Measurements from ENCODE around the gene CAB39.

CAB39 gene

DNA sequence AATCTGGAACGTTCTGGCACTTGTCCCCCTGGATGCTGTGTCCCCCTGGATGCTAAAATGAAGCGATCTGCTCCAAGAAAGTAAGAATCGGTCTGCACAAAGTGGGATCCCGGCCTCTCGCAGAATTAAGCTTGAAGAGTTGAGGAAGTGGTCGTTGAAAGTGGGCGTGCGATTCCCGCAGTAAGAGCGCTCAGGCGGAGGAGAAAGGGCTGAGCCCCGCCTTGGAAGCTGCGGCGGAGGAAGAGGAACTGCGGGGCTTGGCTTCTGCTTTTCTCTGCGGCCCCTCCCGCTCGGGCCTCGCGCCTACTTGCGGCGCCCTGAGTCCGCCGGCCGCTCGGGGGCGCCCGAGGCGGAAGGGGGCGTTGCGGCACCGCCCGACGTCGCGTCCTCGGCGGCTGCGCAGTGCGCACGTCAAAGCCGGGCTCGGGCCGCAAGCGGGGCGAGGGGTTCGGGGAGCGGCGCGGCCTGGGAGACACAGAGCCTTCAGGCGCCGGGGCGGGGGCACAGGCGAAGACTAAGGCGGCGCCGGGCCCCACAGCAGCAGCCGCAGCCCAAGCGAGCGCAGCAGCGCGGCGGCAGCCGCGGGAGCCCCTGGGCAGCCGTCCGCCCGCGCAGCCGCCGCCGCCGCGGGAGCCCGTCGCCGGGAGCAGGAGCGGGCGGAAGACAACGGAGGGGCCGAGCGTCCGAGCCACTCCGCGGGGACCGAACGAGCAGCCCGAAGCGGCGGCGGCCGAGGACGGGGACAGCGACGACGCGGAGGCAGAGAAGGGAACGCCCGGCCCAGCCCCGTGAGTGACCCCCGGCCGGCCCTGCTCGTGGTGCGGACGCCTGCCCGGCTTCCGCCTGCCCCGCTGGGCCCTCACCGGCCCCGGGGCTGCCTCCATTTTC, at the start of gene CAB39:
Gene CAB39, plus strand, starts transcription at position 400 of the 888 bp plus-strand sequence. CDS start 47,160 bp downstream, outside the sequence.
- no peak for FAIRE-seq

GRCh38 chr2:230664128-230664527, 48.5 kb upstream of the CAB39 start:
- no peak for FAIRE-seq

DNA sequence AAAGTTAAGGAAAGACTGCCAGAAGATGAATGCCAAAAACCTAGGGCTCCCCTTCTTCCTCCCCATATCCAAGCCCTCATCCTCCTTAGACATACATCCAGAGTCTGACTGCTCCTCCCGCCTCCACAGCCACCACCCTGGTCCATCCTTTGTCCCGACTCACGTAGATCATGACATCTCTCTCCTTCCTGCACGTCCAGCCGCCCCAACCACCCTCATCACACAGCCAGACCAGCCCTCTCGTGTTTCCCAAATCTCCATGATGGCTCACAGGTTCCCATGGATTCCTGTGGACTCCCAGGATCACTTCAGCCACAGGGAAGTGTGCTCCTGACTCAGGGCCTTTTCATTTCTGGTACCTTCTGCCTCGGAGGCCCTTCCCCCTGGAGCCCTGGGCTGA, 47.8 kb upstream of the CAB39 start:
- FAIRE-seq = no peak

DNA sequence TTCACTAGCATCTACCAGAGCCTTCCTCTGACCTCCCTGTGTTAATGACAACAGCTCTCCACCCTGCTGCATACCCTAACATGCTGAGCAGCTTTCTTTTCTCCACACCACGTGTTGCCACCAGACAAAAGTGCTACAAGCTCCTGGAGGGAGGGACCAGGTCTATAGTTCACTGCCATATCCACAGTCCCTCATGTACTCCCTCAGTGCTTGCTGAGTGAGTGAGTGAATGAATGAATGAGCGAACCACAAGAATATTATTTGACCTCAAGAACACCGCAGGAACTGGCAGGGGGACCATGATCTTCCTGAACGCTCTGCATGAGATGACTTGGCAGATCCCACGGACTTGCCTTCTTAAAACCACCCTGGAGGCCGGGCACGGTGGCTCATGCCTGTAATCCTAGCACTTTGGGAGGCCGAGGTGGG, 47.4 kb upstream of the CAB39 start:
- no peak for FAIRE-seq

DNA sequence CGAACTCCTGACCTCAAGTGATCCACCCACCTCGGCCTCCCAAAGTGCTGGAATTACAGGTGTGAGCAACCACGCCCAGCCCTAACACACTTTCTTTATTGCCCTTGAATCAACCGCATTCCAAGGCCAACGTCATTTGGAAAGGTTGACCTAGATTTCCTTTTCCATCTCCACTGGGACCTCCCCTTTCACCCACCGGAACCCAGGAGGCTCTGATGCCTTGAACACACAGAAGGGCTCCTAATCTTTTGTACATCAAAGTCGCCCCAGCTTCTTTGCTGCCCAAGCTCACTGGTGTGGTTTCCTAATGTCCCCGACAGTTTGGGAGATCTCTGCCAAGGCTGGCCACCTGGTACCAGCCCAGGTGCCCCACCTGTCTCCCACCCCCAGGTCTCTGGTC, 46.2 kb upstream of the CAB39 start:
- FAIRE-seq = no peak

- no peak for FAIRE-seq
Observed at GRCh38 chr2:230666885-230667712, 45.5 kb upstream of the CAB39 start.

- FAIRE-seq = no peak
Observed at GRCh38 chr2:230668184-230668938, 44.3 kb upstream of the CAB39 start.

- FAIRE-seq = no peak
Observed at GRCh38 chr2:230668939-230669303, 43.7 kb upstream of the CAB39 start.

GRCh38 chr2:230669386-230669950, 43.2 kb upstream of the CAB39 start:
- FAIRE-seq = no peak

DNA sequence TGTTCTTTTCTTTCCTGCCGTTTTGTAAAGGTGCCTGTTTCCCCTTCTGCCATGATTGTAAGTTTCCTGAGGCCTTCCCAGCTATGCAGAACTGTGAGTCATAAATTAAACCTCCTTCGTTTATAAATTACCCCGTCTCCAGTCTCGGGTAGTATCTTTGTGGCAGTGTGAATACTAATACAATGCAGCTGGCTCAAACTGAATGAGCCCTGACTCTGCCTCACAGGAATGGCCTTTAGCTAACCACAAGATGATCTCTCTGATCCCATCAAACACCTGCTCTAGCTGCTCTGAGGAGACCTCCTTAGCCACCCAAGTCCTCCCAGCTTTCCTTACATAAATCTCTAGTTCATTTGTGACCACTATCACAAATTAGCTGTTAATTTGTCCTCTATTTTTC, 41.5 kb upstream of the CAB39 start:
- FAIRE-seq = no peak

DNA sequence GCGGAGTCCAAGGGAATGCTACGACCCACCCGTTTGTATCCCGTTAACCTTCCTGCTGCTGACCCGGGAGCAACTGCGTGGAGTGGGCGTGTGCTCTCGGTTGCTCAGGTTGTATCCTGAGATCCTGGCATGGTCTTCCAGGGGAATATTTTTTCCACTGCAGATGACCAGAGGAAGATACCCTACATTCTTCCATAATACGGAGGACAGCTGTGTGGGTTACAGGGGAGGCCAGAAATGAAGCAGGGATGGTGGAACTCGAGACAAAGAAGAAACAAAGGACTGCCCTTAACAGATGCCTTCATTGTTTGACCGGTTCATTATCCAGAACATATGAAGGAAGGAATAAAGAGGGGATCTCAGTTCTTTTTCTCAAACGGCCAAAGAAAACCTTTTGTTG, 39.8 kb upstream of the CAB39 start:
- no peak for FAIRE-seq

- no peak for FAIRE-seq
Observed at GRCh38 chr2:230674401-230674800, 38.2 kb upstream of the CAB39 start.

GRCh38 chr2:230674966-230675672, 37.5 kb upstream of the CAB39 start:
- FAIRE-seq = no peak

- FAIRE-seq = no peak
Observed at GRCh38 chr2:230676546-230676945, 36.1 kb upstream of the CAB39 start.

DNA sequence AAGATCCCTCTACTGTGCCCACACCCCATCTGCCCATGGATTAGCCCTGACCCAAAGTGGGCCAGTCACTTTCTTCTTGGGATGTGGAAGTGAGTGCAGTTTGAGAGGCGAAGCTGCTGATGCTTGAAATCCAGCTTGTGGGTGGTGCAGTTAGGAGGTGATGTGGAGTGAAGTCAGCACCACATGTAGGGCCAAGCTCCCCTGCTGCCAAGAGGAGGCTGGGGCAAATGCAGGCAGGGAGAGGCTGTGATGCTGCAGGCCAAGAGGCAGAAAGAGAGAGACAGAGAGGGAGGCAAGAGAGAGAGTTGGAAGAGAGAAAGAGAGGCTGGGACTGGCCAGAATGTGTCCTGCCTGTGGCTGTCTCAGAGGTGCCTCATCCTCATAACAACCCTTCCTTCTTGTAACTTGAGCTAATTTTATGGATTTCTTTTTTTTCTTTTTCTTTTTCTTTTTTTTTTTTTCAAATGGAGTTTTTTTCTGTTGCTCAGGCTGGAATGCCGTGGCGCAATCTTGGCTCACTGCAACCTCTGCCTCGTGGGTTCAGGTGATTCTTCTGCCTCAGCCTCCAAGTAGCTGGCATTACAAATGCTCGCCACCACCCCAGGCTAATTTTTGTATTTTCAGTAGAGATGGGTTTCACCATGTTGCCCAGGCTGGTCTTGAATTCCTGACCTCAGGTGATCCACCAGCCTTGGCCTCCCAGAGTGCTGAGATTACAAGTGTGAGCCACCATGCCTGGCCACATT, 35.3 kb upstream of the CAB39 start:
- FAIRE-seq = no peak

DNA sequence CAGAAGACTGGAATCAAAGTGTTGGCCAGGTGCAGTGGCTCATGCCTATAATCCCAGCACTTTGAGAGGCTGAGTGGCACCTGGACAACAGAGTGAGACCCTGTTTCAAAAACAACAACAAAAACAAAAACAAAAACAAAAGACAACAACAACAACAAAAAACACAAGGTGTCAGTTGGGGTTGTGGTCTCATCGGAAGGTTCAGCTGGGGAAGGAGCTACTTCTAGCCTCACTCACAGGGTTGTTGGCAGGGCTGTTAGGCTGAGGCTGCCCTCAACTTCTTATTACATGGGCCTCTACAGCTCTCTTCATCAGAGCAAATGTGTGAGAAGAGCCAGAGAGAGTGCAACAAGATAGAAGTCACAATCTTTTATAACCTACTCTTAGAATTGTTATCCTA, 34.6 kb upstream of the CAB39 start:
- FAIRE-seq = no peak

DNA sequence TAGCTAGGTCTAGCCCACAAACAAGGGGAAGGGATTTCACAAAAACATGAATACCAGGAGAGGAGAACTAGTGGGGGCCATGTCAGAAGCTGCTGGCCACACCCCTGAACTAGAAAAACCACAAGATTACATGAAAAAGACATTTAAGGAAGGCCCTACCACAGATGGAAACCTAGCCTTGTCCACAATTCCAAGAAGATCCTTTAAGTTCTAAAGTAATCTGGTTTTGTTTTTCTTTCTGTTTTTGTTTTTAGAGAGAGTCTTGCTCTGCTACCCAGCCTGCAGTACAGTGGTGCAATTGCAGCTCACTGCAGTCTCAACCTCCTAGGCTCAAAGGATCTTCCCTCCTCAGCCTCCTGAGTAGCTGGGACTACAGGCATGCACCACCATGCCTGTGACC, 34.2 kb upstream of the CAB39 start:
- no peak for FAIRE-seq

GRCh38 chr2:230680463-230681170, 32.0 kb upstream of the CAB39 start:
- FAIRE-seq = no peak

DNA sequence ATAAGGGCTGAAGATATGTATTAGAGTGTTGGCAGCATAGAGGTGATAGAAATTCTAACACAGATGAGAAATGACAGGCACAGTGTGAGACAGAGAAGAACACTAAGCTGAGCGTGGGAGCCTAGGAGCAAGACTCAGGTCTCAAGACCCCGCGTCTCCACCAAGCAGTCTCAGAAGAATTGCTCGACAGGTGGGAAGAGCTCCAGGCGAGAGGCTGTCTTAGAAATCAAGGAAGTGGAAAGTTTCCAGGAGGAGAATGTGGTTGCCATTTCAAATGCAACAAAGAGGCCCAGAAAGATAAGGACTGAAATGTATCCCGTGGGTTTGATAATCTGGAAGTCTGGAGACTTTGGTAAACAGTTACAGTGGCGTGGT, 31.5 kb upstream of the CAB39 start:
- FAIRE-seq = no peak

DNA sequence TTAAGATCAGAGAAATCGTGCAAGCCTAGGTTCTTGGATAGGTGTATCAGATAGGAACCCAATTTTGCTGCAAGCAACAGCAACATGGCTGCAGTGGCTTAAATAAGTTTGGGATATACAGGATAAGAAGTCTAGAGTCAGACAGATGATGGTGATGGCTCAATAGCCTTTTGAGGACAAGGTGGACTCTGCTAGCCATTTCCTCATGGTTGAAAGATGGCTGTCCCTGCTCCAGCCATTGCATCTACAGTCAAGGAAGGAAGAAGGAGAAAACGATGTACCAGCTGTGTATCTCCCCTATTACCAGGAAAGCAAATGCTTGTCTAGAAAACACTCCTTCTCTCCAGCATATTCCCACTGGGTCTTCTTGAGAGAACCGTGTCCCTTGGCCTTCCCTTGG, 30.1 kb upstream of the CAB39 start:
- FAIRE-seq = no peak

All from TTC549 (cell line).